ENCODE data around the gene BIRC3.

The BIRC3 gene

GRCh38 chr11:102318469-102318868 is 1.2 kb downstream of the BIRC3 start:
- TF ChIP-seq PAX5 (IDR thresholded peaks at IDR 0.05; ENCODE audit: insufficient read depth, low read length, severe bottlenecking) (no peak), POLR2AphosphoS5 (IDR thresholded peaks at IDR 0.05; ENCODE audit: low read depth, low read length) (peak; percentile 33; the same call in 1 of the 2 replicates), POU2F2 (IDR thresholded peaks at IDR 0.05; ENCODE audit: low read depth, low read length) (peak; percentile 26; the same call in 1 of the 2 replicates), POLR2A (IDR thresholded peaks at IDR 0.05; ENCODE audit: low read depth, low read length) (peak; percentile 80), TAF1 (IDR thresholded peaks at IDR 0.05; ENCODE audit: low read depth, low read length) (0 out of 2 replicates have a peak, but pooled peaks have one; percentile 37), SPI1 (IDR thresholded peaks at IDR 0.05; ENCODE audit: low read depth, low read length) (peak; percentile 10; the same call in 1 of the 2 replicates)
- FAIRE-seq: no peak
- no peak for DNase-seq (ENCODE audit: insufficient read length, low spot score)

DNA sequence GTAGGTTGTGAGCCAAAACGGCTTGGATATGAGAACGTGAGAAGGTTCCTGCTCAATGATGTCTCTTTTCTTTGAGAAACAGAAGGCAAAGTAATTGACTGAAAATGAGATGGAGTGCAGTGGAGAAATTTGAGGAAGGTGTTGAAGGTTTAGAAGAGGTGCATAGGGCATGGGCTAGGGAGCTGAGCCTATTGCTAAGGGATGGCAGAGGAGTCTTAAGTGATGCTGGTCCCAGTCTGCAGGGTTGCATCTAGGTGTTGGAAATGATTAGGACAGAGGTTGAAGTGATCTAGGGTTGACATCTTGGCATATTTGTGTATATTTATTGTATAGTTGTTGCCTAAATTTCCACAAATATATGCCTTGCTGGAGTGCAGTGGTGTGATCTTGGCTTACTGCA is 2.3 kb downstream of the BIRC3 start:
- DNase-seq (ENCODE audit: insufficient read length, low spot score) (no peak), FAIRE-seq (peak; percentile 77)
- TF ChIP-seq PAX5 (IDR thresholded peaks at IDR 0.05; ENCODE audit: insufficient read depth, low read length, severe bottlenecking) (no peak), POLR2A (IDR thresholded peaks at IDR 0.05; ENCODE audit: low read depth, low read length) (0 out of 2 replicates have a peak, but pooled peaks have one; percentile 53), TAF1 (IDR thresholded peaks at IDR 0.05; ENCODE audit: low read depth, low read length) (no peak), POU2F2 (IDR thresholded peaks at IDR 0.05; ENCODE audit: low read depth, low read length) (no peak), SPI1 (IDR thresholded peaks at IDR 0.05; ENCODE audit: low read depth, low read length) (no peak)

DNA sequence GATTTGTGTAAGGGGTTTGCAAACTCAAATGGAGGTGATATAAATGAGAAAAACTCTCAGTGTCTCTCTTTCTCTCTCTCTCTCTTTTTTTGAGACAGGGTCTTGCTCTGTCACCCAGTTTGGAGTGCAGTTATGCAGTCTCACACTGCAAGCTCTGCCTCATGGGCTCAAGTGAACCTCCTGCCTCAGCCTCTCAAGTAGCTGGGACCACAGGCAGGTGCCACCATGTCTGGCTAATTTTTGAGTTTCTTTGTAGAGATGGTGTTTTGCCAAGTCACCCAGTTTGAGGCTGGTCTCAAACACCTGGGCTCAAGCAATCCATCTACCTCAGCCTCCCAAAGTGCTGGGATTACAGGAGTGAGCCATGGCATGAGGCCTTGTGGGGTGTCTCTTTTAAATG is 2.9 kb downstream of the BIRC3 start:
- FAIRE-seq: peak; percentile 38
- no peak for DNase-seq (ENCODE audit: insufficient read length, low spot score)
- TF ChIP-seq TAF1 (IDR thresholded peaks at IDR 0.05; ENCODE audit: low read depth, low read length): no peak
- TF ChIP-seq POU2F2 (IDR thresholded peaks at IDR 0.05; ENCODE audit: low read depth, low read length): no peak
- no peak for TF ChIP-seq SPI1 (IDR thresholded peaks at IDR 0.05; ENCODE audit: low read depth, low read length)
- TF ChIP-seq POLR2AphosphoS5 (IDR thresholded peaks at IDR 0.05; ENCODE audit: low read depth, low read length): no peak
- TF ChIP-seq POLR2A (IDR thresholded peaks at IDR 0.05; ENCODE audit: low read depth, low read length): no peak
- no peak for TF ChIP-seq PAX5 (IDR thresholded peaks at IDR 0.05; ENCODE audit: insufficient read depth, low read length, severe bottlenecking)

DNA sequence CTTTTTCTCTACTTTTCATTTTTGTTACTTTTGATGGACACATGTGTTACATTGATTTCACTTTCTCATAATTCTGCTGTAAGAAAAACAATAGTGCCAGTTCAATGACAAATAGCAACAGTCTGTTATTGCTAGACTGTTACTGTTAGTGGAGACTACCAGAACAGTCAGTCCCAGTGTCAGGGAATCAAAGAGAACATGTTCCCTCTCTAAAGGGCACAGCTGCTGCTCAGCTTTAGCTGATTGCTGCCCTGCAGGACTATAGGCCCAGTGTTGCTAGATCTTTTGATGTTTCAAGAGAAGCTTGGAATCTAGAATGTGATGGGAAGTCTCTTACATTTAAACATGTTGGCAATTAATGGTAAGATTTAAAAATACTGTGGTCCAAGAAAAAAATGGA is 3.4 kb downstream of the BIRC3 start:
- TF ChIP-seq PAX5 (IDR thresholded peaks at IDR 0.05; ENCODE audit: insufficient read depth, low read length, severe bottlenecking) (no peak), POLR2A (IDR thresholded peaks at IDR 0.05; ENCODE audit: low read depth, low read length) (no peak), TAF1 (IDR thresholded peaks at IDR 0.05; ENCODE audit: low read depth, low read length) (no peak), POLR2AphosphoS5 (IDR thresholded peaks at IDR 0.05; ENCODE audit: low read depth, low read length) (no peak)
- peak; percentile 79 for FAIRE-seq
- no peak for DNase-seq (ENCODE audit: insufficient read length, low spot score)

DNA sequence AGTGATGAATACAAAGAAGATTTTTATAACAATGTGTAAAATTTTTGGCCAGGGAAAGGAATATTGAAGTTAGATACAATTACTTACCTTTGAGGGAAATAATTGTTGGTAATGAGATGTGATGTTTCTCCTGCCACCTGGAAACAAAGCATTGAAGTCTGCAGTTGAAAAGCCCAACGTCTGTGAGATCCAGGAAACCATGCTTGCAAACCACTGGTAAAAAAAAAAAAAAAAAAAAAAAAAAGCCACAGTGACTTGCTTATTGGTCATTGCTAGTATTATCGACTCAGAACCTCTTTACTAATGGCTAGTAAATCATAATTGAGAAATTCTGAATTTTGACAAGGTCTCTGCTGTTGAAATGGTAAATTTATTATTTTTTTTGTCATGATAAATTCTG is 5.3 kb downstream of the BIRC3 start:
- FAIRE-seq (no peak), DNase-seq (ENCODE audit: insufficient read length, low spot score) (no peak)
- TF ChIP-seq TAF1 (IDR thresholded peaks at IDR 0.05; ENCODE audit: low read depth, low read length) (no peak), POU2F2 (IDR thresholded peaks at IDR 0.05; ENCODE audit: low read depth, low read length) (no peak), POLR2A (IDR thresholded peaks at IDR 0.05; ENCODE audit: low read depth, low read length) (no peak), PAX5 (IDR thresholded peaks at IDR 0.05; ENCODE audit: insufficient read depth, low read length, severe bottlenecking) (no peak), POLR2AphosphoS5 (IDR thresholded peaks at IDR 0.05; ENCODE audit: low read depth, low read length) (no peak)

- FAIRE-seq: no peak
- TF ChIP-seq TAF1 (IDR thresholded peaks at IDR 0.05; ENCODE audit: low read depth, low read length): no peak
- DNase-seq (ENCODE audit: insufficient read length, low spot score): no peak
Observed at GRCh38 chr11:102323542-102324251, 6.4 kb downstream of the BIRC3 start.

DNA sequence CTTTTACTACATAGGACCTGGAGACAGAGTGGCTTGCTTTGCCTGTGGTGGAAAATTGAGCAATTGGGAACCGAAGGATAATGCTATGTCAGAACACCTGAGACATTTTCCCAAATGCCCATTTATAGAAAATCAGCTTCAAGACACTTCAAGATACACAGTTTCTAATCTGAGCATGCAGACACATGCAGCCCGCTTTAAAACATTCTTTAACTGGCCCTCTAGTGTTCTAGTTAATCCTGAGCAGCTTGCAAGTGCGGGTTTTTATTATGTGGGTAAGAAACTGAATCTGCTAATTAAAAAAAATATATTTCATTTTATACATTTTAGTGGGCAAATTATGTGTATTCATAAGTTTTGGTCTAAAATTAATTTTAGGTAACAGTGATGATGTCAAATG is 7.8 kb downstream of the BIRC3 start:
- TF ChIP-seq PAX5 (IDR thresholded peaks at IDR 0.05; ENCODE audit: insufficient read depth, low read length, severe bottlenecking) (no peak), POLR2AphosphoS5 (IDR thresholded peaks at IDR 0.05; ENCODE audit: low read depth, low read length) (no peak), SPI1 (IDR thresholded peaks at IDR 0.05; ENCODE audit: low read depth, low read length) (no peak), TAF1 (IDR thresholded peaks at IDR 0.05; ENCODE audit: low read depth, low read length) (no peak), POLR2A (IDR thresholded peaks at IDR 0.05; ENCODE audit: low read depth, low read length) (no peak; the same call in 1 of the 2 replicates), POU2F2 (IDR thresholded peaks at IDR 0.05; ENCODE audit: low read depth, low read length) (no peak)
- FAIRE-seq: no peak

DNA sequence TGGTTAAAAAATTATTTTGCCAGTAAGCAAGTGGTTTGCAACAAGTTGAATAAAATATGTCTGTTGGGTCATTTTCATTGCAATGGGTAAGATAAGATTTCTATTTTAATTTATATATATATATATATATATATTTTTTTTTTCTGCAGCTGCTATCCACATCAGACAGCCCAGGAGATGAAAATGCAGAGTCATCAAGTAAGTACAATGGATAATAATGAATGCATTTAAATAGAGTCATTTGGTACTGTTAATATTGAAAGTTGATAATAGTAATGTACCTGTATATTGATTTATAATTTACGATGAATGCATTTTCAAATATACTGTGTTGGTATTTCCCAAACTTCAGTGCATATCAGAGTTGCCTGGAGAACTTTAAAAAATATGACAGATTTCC is 11.5 kb downstream of the BIRC3 start:
- no peak for FAIRE-seq
- no peak for DNase-seq (ENCODE audit: insufficient read length, low spot score)
- TF ChIP-seq POLR2A (IDR thresholded peaks at IDR 0.05; ENCODE audit: low read depth, low read length) (no peak), POLR2AphosphoS5 (IDR thresholded peaks at IDR 0.05; ENCODE audit: low read depth, low read length) (no peak), POU2F2 (IDR thresholded peaks at IDR 0.05; ENCODE audit: low read depth, low read length) (no peak), PAX5 (IDR thresholded peaks at IDR 0.05; ENCODE audit: insufficient read depth, low read length, severe bottlenecking) (no peak), TAF1 (IDR thresholded peaks at IDR 0.05; ENCODE audit: low read depth, low read length) (no peak), SPI1 (IDR thresholded peaks at IDR 0.05; ENCODE audit: low read depth, low read length) (no peak)

More for the DNA sequence above, 7.8 kb downstream of the BIRC3 start:
- DNase-seq (ENCODE audit: insufficient read length, low spot score): no peak

DNA sequence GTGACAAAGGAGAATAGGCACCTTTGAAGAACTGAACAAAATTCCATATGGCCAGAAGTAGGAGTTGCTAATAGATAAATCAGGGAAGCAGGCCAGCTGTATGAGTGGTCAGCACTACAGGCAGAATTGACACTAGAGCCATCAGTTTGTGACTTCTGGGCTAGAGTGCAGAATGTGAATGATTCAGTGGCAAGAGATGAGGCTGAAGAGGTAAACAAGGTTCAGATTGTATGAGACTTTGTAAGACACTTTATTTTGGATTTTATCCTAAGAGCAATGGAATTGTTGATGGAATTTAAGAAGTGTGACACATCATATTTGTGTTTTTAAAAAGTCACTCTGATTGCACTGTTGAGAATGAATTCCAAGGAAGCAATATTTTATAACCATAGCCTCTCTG is 12.9 kb downstream of the BIRC3 start:
- no peak for TF ChIP-seq POLR2AphosphoS5 (IDR thresholded peaks at IDR 0.05; ENCODE audit: low read depth, low read length)
- TF ChIP-seq POU2F2 (IDR thresholded peaks at IDR 0.05; ENCODE audit: low read depth, low read length): no peak
- TF ChIP-seq POLR2A (IDR thresholded peaks at IDR 0.05; ENCODE audit: low read depth, low read length): no peak
- TF ChIP-seq TAF1 (IDR thresholded peaks at IDR 0.05; ENCODE audit: low read depth, low read length): no peak
- TF ChIP-seq SPI1 (IDR thresholded peaks at IDR 0.05; ENCODE audit: low read depth, low read length): no peak
- TF ChIP-seq PAX5 (IDR thresholded peaks at IDR 0.05; ENCODE audit: insufficient read depth, low read length, severe bottlenecking): no peak
- DNase-seq (ENCODE audit: insufficient read length, low spot score) (no peak), FAIRE-seq (no peak)

DNA sequence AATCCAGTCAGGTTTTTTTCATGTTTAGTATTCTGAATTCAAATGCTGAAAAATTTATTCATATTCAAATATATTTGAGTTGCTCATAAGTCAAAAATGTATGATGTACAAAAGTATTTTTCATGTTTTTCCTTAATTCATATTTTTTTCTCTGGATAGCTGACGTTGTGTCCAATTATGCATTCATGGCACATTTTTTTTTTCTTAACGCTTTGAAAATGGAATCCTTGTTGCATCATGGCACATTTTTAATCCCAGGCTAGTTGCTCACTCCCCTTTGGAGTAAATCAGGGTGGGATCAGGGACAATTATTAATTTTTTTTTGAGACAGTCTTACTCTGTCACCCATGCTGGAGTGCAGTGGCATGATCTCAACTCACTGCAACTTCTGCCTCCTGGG is 14.1 kb downstream of the BIRC3 start:
- TF ChIP-seq POU2F2 (IDR thresholded peaks at IDR 0.05; ENCODE audit: low read depth, low read length) (no peak), SPI1 (IDR thresholded peaks at IDR 0.05; ENCODE audit: low read depth, low read length) (no peak), PAX5 (IDR thresholded peaks at IDR 0.05; ENCODE audit: insufficient read depth, low read length, severe bottlenecking) (no peak), TAF1 (IDR thresholded peaks at IDR 0.05; ENCODE audit: low read depth, low read length) (no peak), POLR2AphosphoS5 (IDR thresholded peaks at IDR 0.05; ENCODE audit: low read depth, low read length) (no peak), POLR2A (IDR thresholded peaks at IDR 0.05; ENCODE audit: low read depth, low read length) (no peak)
- FAIRE-seq: no peak

More for the DNA sequence above, 14.1 kb downstream of the BIRC3 start:
- DNase-seq (ENCODE audit: insufficient read length, low spot score): no peak
